Parathyroid adenoma (tissue), 2 donors: Measurements from ENCODE around the gene ZNF362.

Experiments
- H2AFZ ChIP-seq: fragments of 300-600 bp; sonication (generic); one replicate; pipeline ENCODE4 v1.7.0; 2017; ENCODE audit warnings: antibody characterized with exemption, mild to moderate bottlenecking
- H3K27ac ChIP-seq: fragments of 300-600 bp; sonication (generic); one replicate; pipeline ENCODE4 v1.7.0; 2017
- H3K27me3 ChIP-seq: fragments of 300-600 bp; sonication (generic); one replicate; pipeline ENCODE4 v1.7.0; 2017; ENCODE audit warnings: low read length; ENCODE audit not compliant: control insufficient read depth, insufficient read depth
- H3K36me3 ChIP-seq: fragments of 300-600 bp; sonication (generic); one replicate; pipeline ENCODE4 v1.7.0; 2017; ENCODE audit warnings: low read length; ENCODE audit not compliant: control insufficient read depth, insufficient read depth
- H3K4me1 ChIP-seq: fragments of 300-600 bp; sonication (generic); one replicate; pipeline ENCODE4 v1.7.0; 2017; ENCODE audit warnings: control low read depth
- H3K4me2 ChIP-seq: fragments of 300-600 bp; sonication (generic); one replicate; pipeline ENCODE4 v1.7.0; 2017; ENCODE audit warnings: low read length
- H3K4me3 ChIP-seq: fragments of 300-600 bp; sonication (generic); one replicate; pipeline ENCODE4 v1.7.0; 2017; ENCODE audit warnings: low read depth, low read length
- H3K79me2 ChIP-seq: fragments of 300-600 bp; sonication (generic); one replicate; pipeline ENCODE4 v1.7.0; 2017; ENCODE audit warnings: control low read depth
- H3K9ac ChIP-seq: fragments of 300-600 bp; sonication (generic); one replicate; pipeline ENCODE4 v1.7.0; 2017; ENCODE audit warnings: mild to moderate bottlenecking
- H3K9me3 ChIP-seq: fragments of 300-600 bp; sonication (generic); one replicate; pipeline ENCODE4 v1.7.0; 2017; ENCODE audit warnings: low read length; ENCODE audit not compliant: control insufficient read depth
- TF ChIP-seq, protein P1 (sequence below): fragments of 300-600 bp; sonication (generic); IDR thresholded peaks from one replicate; pipeline ENCODE4 v1.7.0; 2017; ENCODE audit warnings: antibody characterized with exemption, mild to moderate bottlenecking
- donor health status: primary hyperparathyroidism.

ZNF362 gene

DNA sequence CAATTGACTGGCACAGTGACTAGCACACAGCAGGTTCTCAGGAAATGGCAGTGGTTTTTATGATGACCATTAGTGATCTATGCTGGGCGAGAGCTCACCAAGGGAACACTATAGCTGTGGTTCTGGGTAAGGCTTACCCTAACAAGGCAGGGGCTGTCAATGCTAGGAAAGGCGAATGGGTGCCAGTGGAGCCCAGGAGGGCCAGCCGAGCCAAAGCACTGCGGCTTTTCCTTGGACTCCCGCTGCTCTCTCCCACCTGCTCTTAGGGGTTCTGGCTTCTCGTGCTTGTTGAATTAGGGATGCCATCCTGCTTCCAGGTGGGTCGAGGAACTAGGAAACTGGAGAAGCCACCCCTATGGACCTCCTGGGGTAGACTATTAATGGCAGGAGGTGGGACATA is 74.6 kb downstream of the ZNF362 start:
- TF ChIP-seq, protein P1, sequence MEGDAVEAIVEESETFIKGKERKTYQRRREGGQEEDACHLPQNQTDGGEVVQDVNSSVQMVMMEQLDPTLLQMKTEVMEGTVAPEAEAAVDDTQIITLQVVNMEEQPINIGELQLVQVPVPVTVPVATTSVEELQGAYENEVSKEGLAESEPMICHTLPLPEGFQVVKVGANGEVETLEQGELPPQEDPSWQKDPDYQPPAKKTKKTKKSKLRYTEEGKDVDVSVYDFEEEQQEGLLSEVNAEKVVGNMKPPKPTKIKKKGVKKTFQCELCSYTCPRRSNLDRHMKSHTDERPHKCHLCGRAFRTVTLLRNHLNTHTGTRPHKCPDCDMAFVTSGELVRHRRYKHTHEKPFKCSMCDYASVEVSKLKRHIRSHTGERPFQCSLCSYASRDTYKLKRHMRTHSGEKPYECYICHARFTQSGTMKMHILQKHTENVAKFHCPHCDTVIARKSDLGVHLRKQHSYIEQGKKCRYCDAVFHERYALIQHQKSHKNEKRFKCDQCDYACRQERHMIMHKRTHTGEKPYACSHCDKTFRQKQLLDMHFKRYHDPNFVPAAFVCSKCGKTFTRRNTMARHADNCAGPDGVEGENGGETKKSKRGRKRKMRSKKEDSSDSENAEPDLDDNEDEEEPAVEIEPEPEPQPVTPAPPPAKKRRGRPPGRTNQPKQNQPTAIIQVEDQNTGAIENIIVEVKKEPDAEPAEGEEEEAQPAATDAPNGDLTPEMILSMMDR, result no peak
- H2AFZ ChIP-seq, result no peak overlapping the region
- H3K27ac ChIP-seq, result no peak overlapping the region
- H3K9me3 ChIP-seq, result no peaks in the 10 kb centered on the region
- H3K36me3 ChIP-seq, result no peaks in the 10 kb centered on the region
- no peak overlapping the region for H3K9ac ChIP-seq
- no peaks in the 10 kb centered on the region for H3K27me3 ChIP-seq
- H3K4me2 ChIP-seq, result no peak overlapping the region
- H3K4me3 ChIP-seq, result no peak overlapping the region
- H3K79me2 ChIP-seq, result peaks cover 2% of the 10 kb centered on the region
- peaks cover 8% of the 10 kb centered on the region for H3K4me1 ChIP-seq

DNA sequence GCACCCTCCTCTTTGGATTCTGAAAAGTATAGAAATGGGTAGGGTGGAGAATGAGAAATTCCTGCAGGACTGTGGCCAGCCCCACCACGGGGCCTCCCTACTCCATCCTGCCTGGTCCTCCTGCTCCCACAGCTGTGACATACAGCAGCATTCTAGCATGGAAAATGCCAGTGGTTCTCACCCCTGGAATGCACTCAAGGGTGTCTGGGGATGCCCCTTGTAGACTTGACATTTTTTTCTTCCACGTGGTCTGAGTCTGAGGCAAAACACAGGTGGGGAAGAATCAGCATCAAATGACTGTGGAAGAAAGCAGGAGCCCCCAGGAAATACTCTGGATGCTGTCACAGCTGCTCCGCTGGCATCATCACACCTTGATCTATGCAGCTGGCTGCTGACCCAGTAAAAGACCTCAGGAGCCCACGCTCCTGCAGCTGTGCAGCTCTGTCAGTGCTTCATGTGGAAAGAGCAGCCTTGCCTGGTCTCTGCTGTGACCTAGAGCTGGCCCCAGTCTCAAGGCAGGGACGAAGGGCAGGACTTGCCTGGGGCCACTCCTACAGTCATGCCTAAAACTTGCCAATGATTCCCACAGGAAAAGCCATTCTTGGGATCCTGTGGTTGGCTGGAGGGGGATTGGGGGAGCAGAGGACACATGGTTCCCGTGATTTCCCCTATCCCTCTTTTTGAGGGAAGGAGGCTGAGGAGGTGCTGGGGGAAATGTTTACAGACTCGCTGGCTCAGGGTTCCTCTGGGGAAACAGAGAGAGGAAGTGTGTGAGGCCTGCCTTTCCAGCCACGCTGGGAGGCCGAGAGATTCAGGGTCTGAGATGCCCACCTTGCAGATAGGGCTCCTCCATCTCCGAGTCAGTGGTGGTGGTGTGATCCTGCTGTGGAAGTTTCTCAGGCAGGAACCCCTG is 75.4 kb downstream of the ZNF362 start:
- Histone ChIP-seq H3K27me3 (no peaks in the 10 kb centered on the region), H3K4me1 (peaks cover 8% of the 10 kb centered on the region), H3K79me2 (peaks cover 2% of the 10 kb centered on the region), H3K4me3 (no peak overlapping the region), H3K9ac (no peak overlapping the region), H2AFZ (no peak overlapping the region), H3K4me2 (no peak overlapping the region), H3K36me3 (no peaks in the 10 kb centered on the region), H3K27ac (no peak overlapping the region), H3K9me3 (no peaks in the 10 kb centered on the region)
- TF ChIP-seq, protein P1, result no peak

DNA sequence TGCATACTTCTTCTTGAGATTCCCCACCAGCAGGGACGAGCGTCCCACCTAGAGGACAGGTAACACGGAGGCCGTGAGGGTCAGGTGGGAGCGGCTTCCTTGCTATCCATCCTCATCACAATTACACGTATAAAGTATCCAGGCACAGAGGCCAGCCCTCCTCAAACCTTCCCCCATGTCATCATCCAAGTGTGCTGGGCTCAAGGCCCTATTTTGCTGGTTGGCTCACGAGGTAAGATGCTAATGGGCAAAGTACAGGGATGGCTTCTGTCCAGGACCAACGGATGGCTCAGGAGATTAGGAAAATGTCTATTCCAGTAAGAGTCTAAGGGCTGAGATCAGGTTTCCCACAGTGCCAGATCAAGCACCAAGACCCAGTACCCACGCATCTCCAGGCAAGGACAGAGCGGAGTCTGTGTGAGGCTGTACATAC is 76.1 kb downstream of the ZNF362 start:
- TF ChIP-seq, protein P1, result no peak
- H3K79me2 ChIP-seq, result peaks cover 5% of the 10 kb centered on the region
- no peaks in the 10 kb centered on the region for H3K36me3 ChIP-seq
- no peaks in the 10 kb centered on the region for H3K27me3 ChIP-seq
- H3K9me3 ChIP-seq, result no peaks in the 10 kb centered on the region
- no peak overlapping the region for H3K4me2 ChIP-seq
- peaks cover 8% of the 10 kb centered on the region for H3K4me1 ChIP-seq
- H3K27ac ChIP-seq, result no peak overlapping the region
- H2AFZ ChIP-seq, result no peak overlapping the region
- no peak overlapping the region for H3K9ac ChIP-seq
- H3K4me3 ChIP-seq, result no peak overlapping the region

DNA sequence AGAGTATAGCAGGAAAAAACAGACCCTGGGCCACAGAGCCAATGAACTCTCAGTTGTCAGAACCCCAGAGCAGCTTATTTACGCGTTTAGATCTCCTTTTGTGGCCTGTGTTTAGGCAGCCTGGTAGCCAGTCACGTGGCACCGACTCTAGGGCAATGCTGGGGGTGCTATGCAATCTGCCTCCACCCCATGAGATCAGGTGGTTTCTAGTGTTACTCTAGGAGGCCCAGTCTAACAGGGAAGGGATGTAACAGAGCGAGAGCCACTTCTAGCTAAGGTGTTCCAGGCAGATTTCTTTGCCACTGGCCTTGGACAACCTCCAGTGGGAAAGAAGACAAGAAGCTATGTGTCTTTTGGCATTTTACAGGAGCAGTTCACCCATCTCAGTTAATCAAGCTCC is 76.6 kb downstream of the ZNF362 start:
- Histone ChIP-seq H3K79me2 (peaks cover 8% of the 10 kb centered on the region), H3K27me3 (no peaks in the 10 kb centered on the region), H3K4me1 (peaks cover 5% of the 10 kb centered on the region), H3K4me3 (no peak overlapping the region), H2AFZ (no peak overlapping the region), H3K9ac (no peak overlapping the region), H3K27ac (peak overlapping the region; percentile 19), H3K4me2 (no peak overlapping the region), H3K36me3 (no peaks in the 10 kb centered on the region), H3K9me3 (no peaks in the 10 kb centered on the region)
- TF ChIP-seq, protein P1, result no peak
